ENCODE measurements around the gene PCLO. TPM values are rescaled to one million over a fixed set of nuclear protein-coding genes. Genes with fewer than 3 reads are reported as not detected.

Gene PCLO
- total RNA-seq, 4 donors from 2014 or later, result 11.8 to 40.4 (median 26.1) TPM

DNA sequence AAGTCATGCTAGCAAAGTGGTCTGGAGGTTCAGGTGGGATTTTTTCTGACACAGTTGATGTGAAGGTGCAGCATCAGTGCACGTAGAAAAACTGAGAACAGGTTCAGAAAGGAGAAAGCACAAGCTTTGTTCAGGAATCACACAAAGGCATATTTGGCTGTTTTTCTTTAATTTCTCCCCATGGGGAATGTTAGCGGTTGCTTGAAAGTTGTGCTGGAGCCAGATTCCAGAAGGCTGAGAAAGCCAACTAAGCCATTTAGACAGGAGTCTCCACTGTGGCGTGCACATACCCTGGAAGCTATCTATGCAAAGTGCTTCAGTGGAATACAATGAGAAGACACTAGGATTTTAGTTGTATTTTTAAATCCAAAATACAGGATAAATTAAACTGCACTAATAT is 201.4 kb downstream of the PCLO start:
- intact Hi-C loops (cut with DNase I), result no loop called here
- Histone ChIP-seq H3K4me1 (peaks cover 6 to 9% of the 10 kb centered on the region in 2 donors), H3K4me3 (replicated peaks in 1 of 3) (no peak overlapping the region), H3K27me3 (no peaks in the 10 kb centered on the region), H3K9me3 (no peaks in the 10 kb centered on the region), H3K27ac (no peak overlapping the region), H3K36me3 (no peaks in the 10 kb centered on the region)
- no peak for TF ChIP-seq POLR2A (IDR thresholded peaks at IDR 0.05)
- TF ChIP-seq, protein P1, sequence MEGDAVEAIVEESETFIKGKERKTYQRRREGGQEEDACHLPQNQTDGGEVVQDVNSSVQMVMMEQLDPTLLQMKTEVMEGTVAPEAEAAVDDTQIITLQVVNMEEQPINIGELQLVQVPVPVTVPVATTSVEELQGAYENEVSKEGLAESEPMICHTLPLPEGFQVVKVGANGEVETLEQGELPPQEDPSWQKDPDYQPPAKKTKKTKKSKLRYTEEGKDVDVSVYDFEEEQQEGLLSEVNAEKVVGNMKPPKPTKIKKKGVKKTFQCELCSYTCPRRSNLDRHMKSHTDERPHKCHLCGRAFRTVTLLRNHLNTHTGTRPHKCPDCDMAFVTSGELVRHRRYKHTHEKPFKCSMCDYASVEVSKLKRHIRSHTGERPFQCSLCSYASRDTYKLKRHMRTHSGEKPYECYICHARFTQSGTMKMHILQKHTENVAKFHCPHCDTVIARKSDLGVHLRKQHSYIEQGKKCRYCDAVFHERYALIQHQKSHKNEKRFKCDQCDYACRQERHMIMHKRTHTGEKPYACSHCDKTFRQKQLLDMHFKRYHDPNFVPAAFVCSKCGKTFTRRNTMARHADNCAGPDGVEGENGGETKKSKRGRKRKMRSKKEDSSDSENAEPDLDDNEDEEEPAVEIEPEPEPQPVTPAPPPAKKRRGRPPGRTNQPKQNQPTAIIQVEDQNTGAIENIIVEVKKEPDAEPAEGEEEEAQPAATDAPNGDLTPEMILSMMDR (IDR thresholded peaks at IDR 0.05), result no peak
- DNase-seq, result no peak
- WGBS, 2 donors, result 75 to 86% methylated on average over 3 of the region's 3 CpGs

DNA sequence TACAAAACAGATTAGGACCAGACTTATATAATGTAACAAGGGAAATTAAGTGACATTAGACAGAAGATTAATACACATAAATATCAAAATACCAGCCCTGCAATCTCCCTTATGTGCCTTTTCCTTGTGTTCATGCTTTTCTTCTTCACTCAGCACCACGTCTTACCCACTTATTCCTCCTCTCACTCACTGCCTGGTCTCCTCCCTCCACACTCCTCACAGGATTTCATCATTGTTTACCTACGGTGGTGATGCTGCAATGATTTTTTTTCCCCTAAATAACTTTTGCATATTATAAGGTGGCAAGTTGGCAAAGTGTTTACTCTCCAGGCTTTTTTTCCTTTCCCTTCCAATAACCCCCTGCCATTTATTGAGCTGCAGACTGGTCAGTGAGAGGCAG is 203.2 kb downstream of the PCLO start:
- intact Hi-C loops (cut with DNase I), result no loop called here
- Histone ChIP-seq H3K36me3 (no peaks in the 10 kb centered on the region), H3K27me3 (no peaks in the 10 kb centered on the region), H3K4me1 (peaks cover under 1 to 6% of the 10 kb centered on the region in 2 donors), H3K4me3 (replicated peaks in 1 of 3) (no peak overlapping the region), H3K27ac (no peak overlapping the region), H3K9me3 (no peaks in the 10 kb centered on the region)
- 82 to 87% methylated on average over 2 of the region's 2 CpGs for WGBS, 2 donors
- DNase-seq, result no peak
- TF ChIP-seq, protein P1 (IDR thresholded peaks at IDR 0.05), result no peak
- TF ChIP-seq POLR2A (IDR thresholded peaks at IDR 0.05), result no peak

DNA sequence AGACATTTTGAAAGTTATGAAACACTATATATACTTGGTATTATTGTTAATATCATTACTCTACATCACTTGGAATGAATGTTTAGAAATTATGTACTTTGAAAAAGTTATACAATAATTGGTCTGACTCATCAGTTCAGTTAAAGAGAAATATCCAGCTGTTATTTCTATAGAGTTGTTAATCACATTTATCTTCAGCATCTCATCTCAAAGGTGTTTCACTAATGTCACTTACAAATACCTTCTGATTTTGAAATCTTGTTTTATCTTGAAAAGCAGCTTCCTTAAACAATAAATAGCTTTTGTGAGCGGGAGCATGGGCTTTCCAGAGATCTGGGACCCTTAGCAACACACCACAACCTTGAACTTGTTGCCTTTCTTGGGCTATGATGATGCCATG is 205.2 kb downstream of the PCLO start:
- no peaks in the 10 kb centered on the region for H3K36me3 ChIP-seq
- TF ChIP-seq POLR2A (IDR thresholded peaks at IDR 0.05), result no peak
- TF ChIP-seq, protein P1 (IDR thresholded peaks at IDR 0.05), result no peak
- H3K4me3 ChIP-seq (replicated peaks in 1 of 3), result no peak overlapping the region
- H3K27me3 ChIP-seq, result no peaks in the 10 kb centered on the region
- no peaks in the 10 kb centered on the region for H3K4me1 ChIP-seq
- 88% methylated on average over 1 of the region's 1 CpG for WGBS, 2 donors
- no peak overlapping the region for H3K27ac ChIP-seq
- intact Hi-C loops (cut with DNase I), result no loop called here
- no peak for DNase-seq
- no peaks in the 10 kb centered on the region for H3K9me3 ChIP-seq

DNA sequence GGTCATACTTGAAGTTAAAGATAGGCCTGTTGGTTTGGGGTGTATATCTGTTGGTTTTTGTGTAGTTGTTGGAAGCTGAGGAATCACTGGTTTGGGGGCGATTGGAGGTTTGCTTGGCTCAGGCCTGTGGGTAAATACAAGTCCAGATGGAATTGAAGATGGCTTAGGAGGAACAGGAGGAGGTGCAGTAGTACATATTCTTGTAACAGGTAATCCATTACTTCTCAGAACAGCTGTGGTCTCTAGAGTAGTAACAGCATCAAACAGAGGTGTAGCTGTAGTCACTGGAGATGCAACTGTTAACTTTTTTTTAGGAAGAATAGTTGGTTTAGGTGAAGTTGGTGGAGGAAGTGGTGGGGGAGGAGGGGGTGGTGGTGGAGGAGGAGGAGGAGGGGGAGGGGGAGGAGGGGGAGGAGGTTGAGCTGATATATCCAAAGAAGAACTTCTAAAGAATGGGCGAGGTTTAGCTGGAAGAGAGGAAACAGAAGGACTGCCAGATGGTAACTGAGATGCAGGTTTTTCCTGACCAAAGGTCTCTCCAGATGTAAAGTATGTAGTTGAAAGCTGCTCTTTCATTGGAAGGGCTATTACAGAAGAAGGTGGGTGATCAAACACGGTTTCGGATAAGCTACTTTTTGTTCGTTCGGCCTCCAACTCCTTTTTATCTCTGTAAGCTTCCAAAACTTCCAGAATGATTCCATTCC is 209.2 kb downstream of the PCLO start:
- no peaks in the 10 kb centered on the region for H3K27me3 ChIP-seq
- 91 to 97% methylated on average over 6 of the region's 6 CpGs for WGBS, 2 donors
- no peaks in the 10 kb centered on the region for H3K4me1 ChIP-seq
- no peak overlapping the region for H3K4me3 ChIP-seq (replicated peaks in 1 of 3)
- H3K9me3 ChIP-seq, result no peaks in the 10 kb centered on the region
- TF ChIP-seq, protein P1 (IDR thresholded peaks at IDR 0.05), result no peak
- no peak for TF ChIP-seq POLR2A (IDR thresholded peaks at IDR 0.05)
- intact Hi-C loops (cut with DNase I), result no loop called here
- no peaks in the 10 kb centered on the region for H3K36me3 ChIP-seq
- no peak for DNase-seq
- no peak overlapping the region for H3K27ac ChIP-seq

DNA sequence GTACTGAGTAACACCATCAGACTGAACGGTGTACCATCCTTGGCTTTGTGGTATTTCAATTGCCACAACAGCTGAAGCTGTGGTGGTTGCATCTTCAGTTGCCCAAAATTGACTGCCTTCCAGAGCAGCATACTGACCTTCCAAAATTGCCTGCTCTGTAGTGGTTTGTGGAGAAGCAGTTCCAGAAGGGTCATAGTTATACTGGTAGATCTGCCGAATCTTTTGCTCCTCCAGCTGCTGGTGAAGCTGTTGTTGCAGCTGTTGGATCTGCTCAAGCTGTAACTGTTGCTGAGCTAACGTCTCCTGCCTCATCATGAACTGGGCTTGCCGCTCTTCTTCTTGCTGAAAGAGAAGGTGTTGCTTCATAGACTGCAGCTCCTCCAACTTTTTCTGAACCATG is 212.2 kb downstream of the PCLO start:
- 91 to 94% methylated on average over 4 of the region's 4 CpGs for WGBS, 2 donors
- intact Hi-C loops (cut with DNase I), result no loop called here
- TF ChIP-seq POLR2A (IDR thresholded peaks at IDR 0.05), result no peak
- TF ChIP-seq, protein P1 (IDR thresholded peaks at IDR 0.05), result no peak
- Histone ChIP-seq H3K27me3 (no peaks in the 10 kb centered on the region), H3K9me3 (no peaks in the 10 kb centered on the region), H3K4me3 (replicated peaks in 1 of 3) (no peak overlapping the region), H3K27ac (no peak overlapping the region), H3K36me3 (no peaks in the 10 kb centered on the region), H3K4me1 (no peaks in the 10 kb centered on the region)
- DNase-seq, result no peak
